HG03045 (cell line): ENCODE measurements around the gene PFKFB3.
"Not testable (repeated sequence)": the region's sequence is repeated elsewhere in the genome, so short reads cannot be mapped to it uniquely, and the experiment has no call there.

Source experiments
- ATAC-seq: cut with Tn5 transposase; IDR thresholded peaks from one replicate; pipeline ENCODE4 v1.9.1; 2021; ENCODE audit warnings: mild to moderate bottlenecking, moderate library complexity; ENCODE audit not compliant: unreplicated experiment

The PFKFB3 gene

DNA sequence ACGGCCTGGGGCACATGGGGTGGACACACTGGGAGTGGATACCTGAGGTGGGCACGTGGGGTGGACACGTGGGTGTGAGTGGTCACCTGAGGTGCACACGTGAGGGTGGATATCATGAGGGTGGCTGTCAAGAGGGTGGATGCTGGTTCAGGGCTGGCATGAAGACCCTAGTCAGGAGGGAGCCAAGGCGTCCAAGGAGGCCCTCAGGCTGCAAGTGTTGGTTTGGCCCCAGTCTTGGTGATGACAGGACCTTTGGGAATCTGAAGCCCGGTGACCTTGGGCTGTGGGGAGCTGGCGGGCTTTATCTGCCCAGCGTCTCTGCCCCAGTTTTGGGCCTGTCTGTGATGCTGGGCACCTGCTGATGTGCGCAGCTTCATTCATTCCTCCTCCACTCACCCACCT, 24.9 kb upstream of the PFKFB3 start:
- ATAC-seq = no peak

GRCh38 chr10:6178581-6178980, 24.2 kb upstream of the PFKFB3 start:
- ATAC-seq = no peak

GRCh38 chr10:6179078-6179477, 23.7 kb upstream of the PFKFB3 start:
- ATAC-seq = no peak

- no peak for ATAC-seq
Observed at GRCh38 chr10:6180480-6181110, 22.1 kb upstream of the PFKFB3 start.

GRCh38 chr10:6181249-6181648, 21.5 kb upstream of the PFKFB3 start:
- ATAC-seq = no peak

GRCh38 chr10:6182454-6183098, 20.2 kb upstream of the PFKFB3 start:
- ATAC-seq = no peak

DNA sequence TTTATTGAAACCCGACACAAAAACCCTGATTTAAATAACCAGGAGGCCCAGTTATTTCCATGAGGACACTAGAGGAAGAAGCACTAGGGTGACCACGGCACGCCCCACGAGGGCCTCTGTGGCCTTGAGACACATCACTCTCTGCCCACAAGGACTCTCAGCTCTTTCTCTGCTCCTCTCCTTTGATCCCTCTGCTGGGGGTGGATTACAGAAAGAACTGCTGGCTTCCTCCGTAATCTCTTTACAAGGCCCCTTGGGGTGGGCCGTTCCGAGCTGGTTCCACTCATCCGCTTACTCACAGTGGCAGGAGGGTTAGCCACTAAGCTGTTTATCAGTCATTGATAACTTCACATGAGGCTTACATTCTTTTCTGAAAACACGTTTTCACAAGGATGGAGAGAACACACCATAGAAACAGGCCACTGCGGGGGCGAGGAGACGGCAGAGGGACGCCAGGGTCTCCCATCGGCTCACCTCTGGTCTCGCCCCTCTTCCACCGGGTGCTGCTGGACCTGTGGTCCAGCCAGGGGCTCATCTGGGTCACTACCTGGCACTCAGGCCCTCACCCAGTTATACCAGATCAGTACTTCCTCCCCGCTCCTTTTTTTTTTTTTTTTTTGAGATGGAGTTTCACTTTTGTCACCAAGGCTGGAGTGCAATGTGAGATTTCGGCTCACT, 17.6 kb upstream of the PFKFB3 start:
- ATAC-seq = no peak

GRCh38 chr10:6186894-6187256, 15.9 kb upstream of the PFKFB3 start:
- no peak for ATAC-seq

GRCh38 chr10:6187278-6187677, 15.5 kb upstream of the PFKFB3 start:
- ATAC-seq = no peak

DNA sequence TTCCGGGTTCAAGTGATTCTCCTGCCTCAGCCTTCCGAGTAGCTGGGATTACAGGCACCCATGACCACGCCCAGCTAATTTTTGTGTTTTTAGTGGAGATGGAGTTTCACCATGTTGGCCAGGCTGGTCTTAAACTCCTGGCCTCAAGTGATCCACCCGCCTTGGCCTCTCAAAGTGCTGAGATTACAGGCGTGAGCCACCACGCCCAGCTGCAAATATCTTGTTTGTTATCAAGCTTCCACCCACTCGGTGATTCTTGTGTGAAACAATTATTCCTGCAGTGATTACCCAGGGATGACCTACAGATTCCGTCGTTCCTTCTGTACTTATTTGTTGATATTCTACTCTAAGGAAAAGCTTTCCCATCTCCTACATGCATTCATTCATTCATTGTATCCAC, 12.7 kb upstream of the PFKFB3 start:
- ATAC-seq = not testable (repeated sequence)

DNA sequence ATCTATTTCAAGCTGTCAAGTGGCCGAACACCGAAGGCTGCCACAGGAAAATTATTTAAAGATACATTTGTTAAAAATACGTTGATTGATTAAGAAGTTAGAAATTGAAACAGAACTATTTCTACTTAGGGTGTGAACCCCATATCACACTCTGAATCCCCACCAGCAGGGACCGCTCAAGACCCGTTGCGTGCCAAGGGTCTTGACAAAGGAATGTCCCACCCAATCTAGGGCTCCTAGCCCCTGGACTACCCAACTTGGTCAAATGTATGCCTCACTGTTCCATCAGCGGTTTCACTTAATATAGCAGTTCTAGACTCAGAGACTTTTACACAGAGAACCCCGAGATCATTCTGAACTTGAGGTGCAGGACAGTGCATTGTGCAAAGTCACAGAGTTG, 11.6 kb upstream of the PFKFB3 start:
- ATAC-seq = no peak

- no peak for ATAC-seq
Observed at GRCh38 chr10:6191569-6191968, 11.2 kb upstream of the PFKFB3 start.

DNA sequence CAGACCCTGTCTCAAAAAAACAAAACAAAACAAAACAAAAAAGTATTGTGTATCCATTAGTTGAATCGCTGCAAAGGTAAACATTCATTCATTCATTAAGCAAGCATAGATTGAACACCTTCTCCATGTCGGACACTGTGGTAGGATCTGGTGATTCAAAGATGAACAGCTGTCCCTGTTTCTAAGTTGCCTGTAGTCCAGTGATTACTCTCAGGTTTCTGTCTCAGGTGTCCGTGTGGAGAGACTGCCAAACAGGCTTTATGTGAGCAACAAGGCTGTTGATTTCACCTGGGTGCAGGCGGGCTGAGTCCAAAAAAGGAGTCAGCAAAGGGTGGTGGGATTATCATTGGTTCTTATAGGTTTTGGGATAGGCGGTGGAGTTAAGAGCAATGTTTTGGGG, 9.4 kb upstream of the PFKFB3 start:
- ATAC-seq = not testable (repeated sequence)

DNA sequence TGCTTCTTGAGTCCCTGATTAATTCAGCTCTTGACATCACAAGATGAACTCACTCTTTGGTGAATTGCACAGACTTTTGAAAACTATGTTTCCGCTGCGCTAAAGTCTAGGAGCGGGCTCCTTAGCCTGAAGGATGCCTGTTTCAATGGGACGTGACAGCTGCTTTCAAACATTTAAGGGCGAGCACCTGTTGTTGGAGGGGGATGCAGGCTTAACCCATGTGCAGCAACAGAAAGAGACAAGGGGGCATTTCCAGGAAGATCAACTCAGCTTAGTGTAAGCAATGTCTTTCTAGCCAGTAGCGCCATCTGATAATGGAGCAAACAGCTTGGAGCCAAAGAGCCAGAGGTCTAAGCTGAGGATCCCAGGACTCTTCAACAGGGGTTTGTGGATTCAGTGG, 8.4 kb upstream of the PFKFB3 start:
- ATAC-seq = no peak

GRCh38 chr10:6195376-6195775, 7.4 kb upstream of the PFKFB3 start:
- no peak for ATAC-seq

- ATAC-seq = no peak
Observed at GRCh38 chr10:6195846-6196245, 6.9 kb upstream of the PFKFB3 start.

DNA sequence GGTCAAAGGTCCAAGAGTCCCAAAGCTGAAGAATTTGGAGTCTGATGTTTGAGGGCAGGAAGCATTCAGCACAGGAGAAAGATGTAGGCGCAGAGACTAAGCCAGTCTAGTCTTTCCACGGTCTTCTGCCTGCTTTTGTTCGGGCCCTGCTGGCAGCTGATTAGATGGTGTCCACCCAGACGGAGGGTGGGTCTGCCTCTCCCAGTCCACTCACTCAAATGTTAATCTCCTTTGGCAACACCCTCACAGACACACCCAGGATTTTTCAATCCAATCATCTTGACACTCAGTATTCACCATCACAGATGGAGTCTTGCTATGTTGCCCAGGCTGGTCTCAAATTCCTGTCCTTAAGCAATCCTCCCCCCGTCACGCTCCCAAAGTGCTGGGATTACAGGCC, 6.2 kb upstream of the PFKFB3 start:
- ATAC-seq = not testable (repeated sequence)

DNA sequence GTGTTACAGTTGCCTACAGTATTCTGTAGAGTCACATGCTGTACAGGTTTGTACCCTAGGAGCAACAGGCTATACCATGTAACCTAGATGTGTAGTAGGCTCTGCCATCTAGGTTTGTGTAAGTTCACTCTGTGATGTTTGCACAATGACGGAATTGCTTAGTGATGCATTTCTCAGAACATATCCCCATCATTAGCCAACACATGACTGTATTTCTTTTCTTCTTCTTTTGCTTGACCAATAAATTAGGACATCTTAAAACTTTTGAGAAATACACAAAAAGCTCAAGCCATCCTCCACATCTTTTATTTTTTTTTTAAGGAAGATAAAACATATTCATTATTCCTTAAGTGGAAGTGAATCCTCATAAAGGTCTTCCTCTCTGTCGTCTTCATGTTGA, 5.4 kb upstream of the PFKFB3 start:
- no peak for ATAC-seq

- ATAC-seq = no peak
Observed at GRCh38 chr10:6198171-6198570, 4.6 kb upstream of the PFKFB3 start.

GRCh38 chr10:6199131-6199733, 3.5 kb upstream of the PFKFB3 start:
- no peak for ATAC-seq

DNA sequence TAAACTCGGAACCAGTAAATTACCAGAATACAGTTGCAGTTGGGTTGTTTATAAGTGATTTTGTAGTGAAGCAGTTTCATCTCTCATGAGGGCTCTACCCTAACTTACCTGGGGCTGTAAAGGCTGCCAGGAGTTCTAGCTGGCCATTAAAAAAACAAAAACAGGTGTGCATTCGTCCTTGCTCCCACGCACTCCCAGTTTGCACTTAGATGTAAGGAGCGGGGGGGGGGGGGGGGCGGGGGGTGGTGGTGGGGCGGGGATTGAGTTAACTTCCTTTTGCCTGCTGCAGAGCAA, 2.3 kb upstream of the PFKFB3 start:
- no peak for ATAC-seq
